Measurements from ENCODE around the gene TMEM131. TPM values are rescaled to one million over a fixed set of nuclear protein-coding genes. Genes with fewer than 3 reads are reported as not detected.

The TMEM131 gene
- total RNA-seq, 2 donors from 2014 or later = 39.0 to 43.0 TPM

DNA sequence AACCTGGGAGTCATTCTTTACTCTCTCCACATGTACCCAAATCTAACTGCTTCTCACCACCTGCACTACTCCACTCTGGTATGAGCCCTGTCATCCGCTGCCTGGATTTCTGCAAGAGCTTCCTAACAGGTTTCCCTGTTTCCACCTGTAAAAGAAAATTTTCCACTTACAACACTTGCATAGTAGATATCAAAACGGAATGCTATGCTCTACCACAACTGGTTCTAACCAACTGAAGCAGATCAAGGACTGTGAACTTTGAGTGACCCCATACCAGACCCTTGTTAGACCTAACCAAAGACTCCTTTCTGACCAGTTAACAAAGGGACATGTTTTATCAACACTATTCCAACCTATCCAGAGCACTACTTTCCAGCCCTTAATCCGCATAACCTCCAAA, 3.8 kb upstream of the TMEM131 start:
- H3K4me3 Mint-ChIP-seq = no peak overlapping the region
- Histone ChIP-seq H3K9ac (ENCODE audit: extremely low read depth, low read length, poor library complexity, severe bottlenecking) (no peak overlapping the region), H3K27me3 (ENCODE audit: control insufficient read depth, insufficient read depth, low read length, poor library complexity, severe bottlenecking) (no peaks in the 10 kb centered on the region), H3K4me1 (ENCODE audit: control insufficient read depth, insufficient read depth, low read length) (peaks cover 4% of the 10 kb centered on the region), H3K9me3 (ENCODE audit: control insufficient read depth, low read length) (no peaks in the 10 kb centered on the region), H3K36me3 (ENCODE audit: control insufficient read depth, insufficient read depth, low read length) (no peaks in the 10 kb centered on the region), H3K27ac (ENCODE audit: low read depth, low read length) (no peak overlapping the region), H3K4me3 (ENCODE audit: low read length) (no peak overlapping the region)
- H3K9me3 Mint-ChIP-seq = no peaks in the 10 kb centered on the region
- H3K27ac Mint-ChIP-seq = no peak overlapping the region
- H3K4me1 Mint-ChIP-seq = peaks cover 10% of the 10 kb centered on the region
- H3K36me3 Mint-ChIP-seq (ENCODE audit: low read depth) = no peaks in the 10 kb centered on the region
- no peak for DNase-seq
- TF ChIP-seq, protein P1, sequence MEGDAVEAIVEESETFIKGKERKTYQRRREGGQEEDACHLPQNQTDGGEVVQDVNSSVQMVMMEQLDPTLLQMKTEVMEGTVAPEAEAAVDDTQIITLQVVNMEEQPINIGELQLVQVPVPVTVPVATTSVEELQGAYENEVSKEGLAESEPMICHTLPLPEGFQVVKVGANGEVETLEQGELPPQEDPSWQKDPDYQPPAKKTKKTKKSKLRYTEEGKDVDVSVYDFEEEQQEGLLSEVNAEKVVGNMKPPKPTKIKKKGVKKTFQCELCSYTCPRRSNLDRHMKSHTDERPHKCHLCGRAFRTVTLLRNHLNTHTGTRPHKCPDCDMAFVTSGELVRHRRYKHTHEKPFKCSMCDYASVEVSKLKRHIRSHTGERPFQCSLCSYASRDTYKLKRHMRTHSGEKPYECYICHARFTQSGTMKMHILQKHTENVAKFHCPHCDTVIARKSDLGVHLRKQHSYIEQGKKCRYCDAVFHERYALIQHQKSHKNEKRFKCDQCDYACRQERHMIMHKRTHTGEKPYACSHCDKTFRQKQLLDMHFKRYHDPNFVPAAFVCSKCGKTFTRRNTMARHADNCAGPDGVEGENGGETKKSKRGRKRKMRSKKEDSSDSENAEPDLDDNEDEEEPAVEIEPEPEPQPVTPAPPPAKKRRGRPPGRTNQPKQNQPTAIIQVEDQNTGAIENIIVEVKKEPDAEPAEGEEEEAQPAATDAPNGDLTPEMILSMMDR (conservative IDR thresholded peaks at IDR 0.05) = no peak
- WGBS, 2 experiments (ENCODE audit: insufficient coverage in 1 of 2, insufficient read length in 1 of 2) = 89 to 92% methylated on average over 2 to 3 of the region's 3 CpGs
- H3K27me3 Mint-ChIP-seq (ENCODE audit: insufficient read depth) = no peaks in the 10 kb centered on the region

GRCh38 chr2:97998431-97999005, 2.8 kb upstream of the TMEM131 start:
- no peaks in the 10 kb centered on the region for H3K27me3 ChIP-seq (ENCODE audit: control insufficient read depth, insufficient read depth, low read length, poor library complexity, severe bottlenecking)
- 91 to 100% methylated on average over 1 of the region's 1 CpG for WGBS, 2 experiments (ENCODE audit: insufficient coverage in 1 of 2, insufficient read length in 1 of 2)
- no peak overlapping the region for H3K9ac ChIP-seq (ENCODE audit: extremely low read depth, low read length, poor library complexity, severe bottlenecking)
- no peak overlapping the region for H3K4me3 ChIP-seq (ENCODE audit: low read length)
- H3K36me3 ChIP-seq (ENCODE audit: control insufficient read depth, insufficient read depth, low read length) = no peaks in the 10 kb centered on the region
- TF ChIP-seq, protein P1 (conservative IDR thresholded peaks at IDR 0.05) = no peak
- DNase-seq = no peak
- H3K9me3 ChIP-seq (ENCODE audit: control insufficient read depth, low read length) = no peaks in the 10 kb centered on the region
- H3K36me3 Mint-ChIP-seq (ENCODE audit: low read depth) = no peaks in the 10 kb centered on the region
- H3K27me3 Mint-ChIP-seq (ENCODE audit: insufficient read depth) = no peaks in the 10 kb centered on the region
- peaks cover 4% of the 10 kb centered on the region for H3K4me1 ChIP-seq (ENCODE audit: control insufficient read depth, insufficient read depth, low read length)
- H3K27ac ChIP-seq (ENCODE audit: low read depth, low read length) = no peak overlapping the region
- peaks cover 18% of the 10 kb centered on the region for H3K4me1 Mint-ChIP-seq
- H3K4me3 Mint-ChIP-seq = no peak overlapping the region
- no peak overlapping the region for H3K27ac Mint-ChIP-seq
- no peaks in the 10 kb centered on the region for H3K9me3 Mint-ChIP-seq

DNA sequence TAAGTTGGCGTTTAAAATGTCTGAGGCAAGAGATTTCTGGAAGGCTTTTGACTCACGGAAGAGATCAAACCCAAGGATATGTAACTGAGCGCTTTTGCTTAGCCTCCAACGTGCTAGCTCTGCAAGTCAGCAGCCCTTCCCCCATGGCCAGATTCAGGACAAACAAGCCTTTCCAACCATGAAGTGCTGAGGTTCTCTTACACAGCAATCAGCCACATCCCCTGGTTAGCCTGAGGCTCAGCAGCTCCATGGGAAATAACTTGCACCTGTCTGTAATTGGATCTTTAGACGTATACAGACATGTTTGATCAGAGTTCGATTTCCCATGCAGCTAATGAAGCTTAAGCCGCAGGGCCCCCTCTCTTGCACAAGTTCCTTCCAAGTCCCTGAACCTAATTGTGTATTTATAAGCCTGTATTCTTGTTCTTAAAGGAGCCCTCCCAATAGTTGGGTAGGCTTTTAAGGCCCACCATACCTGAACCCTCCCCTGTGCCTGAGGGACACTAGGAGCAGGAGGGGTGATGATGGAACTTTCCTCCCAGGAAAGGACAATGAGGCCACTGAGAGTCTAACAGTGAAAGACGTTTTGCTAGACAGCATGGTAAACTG, 2.1 kb upstream of the TMEM131 start:
- H3K9ac ChIP-seq (ENCODE audit: extremely low read depth, low read length, poor library complexity, severe bottlenecking) = no peak overlapping the region

More for the DNA sequence above, 2.1 kb upstream of the TMEM131 start:
- no peaks in the 10 kb centered on the region for H3K9me3 Mint-ChIP-seq
- no peaks in the 10 kb centered on the region for H3K36me3 ChIP-seq (ENCODE audit: control insufficient read depth, insufficient read depth, low read length)
- H3K4me3 Mint-ChIP-seq = no peak overlapping the region
- H3K27me3 ChIP-seq (ENCODE audit: control insufficient read depth, insufficient read depth, low read length, poor library complexity, severe bottlenecking) = no peaks in the 10 kb centered on the region
- no peaks in the 10 kb centered on the region for H3K36me3 Mint-ChIP-seq (ENCODE audit: low read depth)
- H3K4me1 ChIP-seq (ENCODE audit: control insufficient read depth, insufficient read depth, low read length) = peaks cover 4% of the 10 kb centered on the region
- H3K27ac Mint-ChIP-seq = no peak overlapping the region
- WGBS, 2 experiments (ENCODE audit: insufficient coverage in 1 of 2, insufficient read length in 1 of 2) = 89 to 96% methylated on average over 5 to 8 of the region's 8 CpGs
- H3K4me1 Mint-ChIP-seq = peaks cover 24% of the 10 kb centered on the region
- H3K27me3 Mint-ChIP-seq (ENCODE audit: insufficient read depth) = no peaks in the 10 kb centered on the region
- H3K9me3 ChIP-seq (ENCODE audit: control insufficient read depth, low read length) = no peaks in the 10 kb centered on the region
- DNase-seq = no peak
- H3K27ac ChIP-seq (ENCODE audit: low read depth, low read length) = no peak overlapping the region
- TF ChIP-seq, protein P1 (conservative IDR thresholded peaks at IDR 0.05) = no peak
- no peak overlapping the region for H3K4me3 ChIP-seq (ENCODE audit: low read length)

Measured in endodermal cell (in vitro differentiated cells).